CD4-positive, alpha-beta T cell treated with Interleukin-21 for 1 hour (primary cell): Measurements from ENCODE around the gene KIF16B.

Experiments
- DNase-seq: peaks from one replicate; pipeline ENCODE4 v3.0.0-alpha.2; 2020

KIF16B gene

GRCh38 chr20:16388731-16389130 lies 184.5 kb downstream of the KIF16B start:
- no peak for DNase-seq

GRCh38 chr20:16387666-16388065 lies 185.6 kb downstream of the KIF16B start:
- DNase-seq, result no peak

GRCh38 chr20:16385891-16386290 lies 187.4 kb downstream of the KIF16B start:
- DNase-seq, result no peak

GRCh38 chr20:16385462-16385861 lies 187.8 kb downstream of the KIF16B start:
- no peak for DNase-seq

- DNase-seq, result no peak
Measured at GRCh38 chr20:16381444-16381843, 191.8 kb downstream of the KIF16B start.

- DNase-seq, result no peak
Measured at GRCh38 chr20:16378712-16379370, 194.4 kb downstream of the KIF16B start.

GRCh38 chr20:16378122-16378521 lies 195.1 kb downstream of the KIF16B start:
- DNase-seq, result no peak

- DNase-seq, result no peak
Measured at GRCh38 chr20:16369441-16369840, 203.8 kb downstream of the KIF16B start.

- DNase-seq, result no peak
Measured at GRCh38 chr20:16368645-16369292, 204.5 kb downstream of the KIF16B start.

- no peak for DNase-seq
Measured at GRCh38 chr20:16367948-16368560, 205.2 kb downstream of the KIF16B start.

- DNase-seq, result no peak
Measured at GRCh38 chr20:16366529-16366928, 206.7 kb downstream of the KIF16B start.

GRCh38 chr20:16364320-16364687 lies 208.9 kb downstream of the KIF16B start:
- DNase-seq, result no peak

- no peak for DNase-seq
Measured at GRCh38 chr20:16363506-16364319, 209.5 kb downstream of the KIF16B start.

- DNase-seq, result no peak
Measured at GRCh38 chr20:16362642-16363041, 210.6 kb downstream of the KIF16B start.

- DNase-seq, result no peak
Measured at GRCh38 chr20:16360668-16361067, 212.6 kb downstream of the KIF16B start.

GRCh38 chr20:16353417-16353781 lies 219.8 kb downstream of the KIF16B start:
- DNase-seq, result no peak

- no peak for DNase-seq
Measured at GRCh38 chr20:16352751-16353416, 220.4 kb downstream of the KIF16B start.

GRCh38 chr20:16352321-16352720 lies 220.9 kb downstream of the KIF16B start:
- no peak for DNase-seq

- no peak for DNase-seq
Measured at GRCh38 chr20:16351415-16351814, 221.8 kb downstream of the KIF16B start.

- no peak for DNase-seq
Measured at GRCh38 chr20:16350465-16350864, 222.8 kb downstream of the KIF16B start.

- no peak for DNase-seq
Measured at GRCh38 chr20:16349523-16350260, 223.6 kb downstream of the KIF16B start.

- DNase-seq, result no peak
Measured at GRCh38 chr20:16346956-16347355, 226.3 kb downstream of the KIF16B start.
